GM12801 (cell line): ENCODE measurements around the gene ALDH3A1.

Experiments
- CTCF ChIP-seq: IDR thresholded peaks from one replicate; pipeline ENCODE4 v1.5.1; 2011; ENCODE audit warnings: control low read depth; ENCODE audit not compliant: insufficient read length; ENCODE audit errors: extremely low read depth

Gene ALDH3A1

GRCh38 chr17:19780846-19781245, 32.7 kb upstream of the ALDH3A1 start:
- TF ChIP-seq CTCF: no peak

- no peak for TF ChIP-seq CTCF
Measured at GRCh38 chr17:19773534-19773933, 25.4 kb upstream of the ALDH3A1 start.

DNA sequence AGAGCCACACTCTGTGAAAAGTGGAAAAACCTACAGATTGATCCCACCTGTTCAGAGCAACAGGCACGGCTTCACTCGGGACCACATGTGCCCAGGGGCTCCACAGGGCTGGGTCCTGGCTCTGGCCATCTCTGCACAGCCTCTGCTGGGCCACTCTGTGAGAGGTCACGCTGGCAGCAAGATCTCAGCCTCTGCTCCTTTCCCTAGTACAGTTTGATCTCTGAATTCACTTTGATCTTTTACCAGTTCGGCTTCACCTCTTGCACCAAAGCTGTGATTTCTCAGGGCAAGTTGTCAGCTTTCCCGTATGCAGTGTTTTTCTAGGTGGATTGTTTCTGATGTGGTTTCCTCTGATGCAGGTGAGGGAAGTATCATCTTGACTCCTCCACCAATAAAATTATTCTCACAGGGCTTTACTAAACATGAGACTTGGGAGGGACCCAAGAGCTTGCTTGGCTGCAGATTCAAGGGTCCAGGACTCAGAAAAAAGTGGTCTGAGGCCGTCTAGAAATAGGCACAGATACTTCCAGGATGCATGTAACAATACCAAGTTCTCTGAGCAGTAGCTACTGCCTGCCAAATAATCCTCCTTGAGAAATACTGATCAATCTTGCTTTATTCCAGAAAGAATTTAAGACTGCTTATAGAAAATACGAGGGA, 24.0 kb upstream of the ALDH3A1 start:
- TF ChIP-seq CTCF: no peak

DNA sequence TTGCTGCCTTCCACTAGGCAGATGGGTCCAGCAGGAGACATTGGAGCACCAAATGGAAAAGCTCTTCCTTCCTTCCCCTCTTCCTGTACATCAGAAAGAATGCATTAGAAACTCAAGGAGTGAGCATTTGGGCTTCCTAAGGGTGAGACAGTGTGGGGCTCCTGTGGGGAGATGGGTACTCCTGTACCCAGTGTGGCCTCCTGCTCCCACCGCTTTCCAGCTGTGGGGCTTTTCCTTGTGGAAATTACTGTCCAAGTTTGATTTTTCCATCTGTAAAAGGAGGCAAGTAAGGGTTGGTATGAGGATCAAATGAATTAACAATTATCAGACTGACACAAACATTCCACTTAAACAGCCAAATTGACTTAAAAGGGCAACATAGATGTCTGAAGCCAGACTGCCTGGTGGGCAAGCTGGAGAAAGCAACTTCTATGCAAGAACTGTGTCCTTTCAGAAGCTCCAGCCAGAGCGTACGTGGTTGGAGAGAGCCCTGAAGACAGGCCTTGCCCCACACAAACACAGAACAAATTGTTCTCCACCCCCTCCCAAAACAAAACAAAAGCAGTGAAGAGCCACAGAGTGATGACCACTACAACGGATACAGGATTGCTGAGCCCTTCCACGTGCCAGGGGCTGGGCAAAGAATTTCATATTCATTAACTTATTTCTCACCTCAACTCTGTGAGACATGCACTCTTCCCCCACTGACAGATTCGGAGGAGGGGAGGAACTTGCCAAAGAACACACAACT, 23.1 kb upstream of the ALDH3A1 start:
- TF ChIP-seq CTCF: no peak

DNA sequence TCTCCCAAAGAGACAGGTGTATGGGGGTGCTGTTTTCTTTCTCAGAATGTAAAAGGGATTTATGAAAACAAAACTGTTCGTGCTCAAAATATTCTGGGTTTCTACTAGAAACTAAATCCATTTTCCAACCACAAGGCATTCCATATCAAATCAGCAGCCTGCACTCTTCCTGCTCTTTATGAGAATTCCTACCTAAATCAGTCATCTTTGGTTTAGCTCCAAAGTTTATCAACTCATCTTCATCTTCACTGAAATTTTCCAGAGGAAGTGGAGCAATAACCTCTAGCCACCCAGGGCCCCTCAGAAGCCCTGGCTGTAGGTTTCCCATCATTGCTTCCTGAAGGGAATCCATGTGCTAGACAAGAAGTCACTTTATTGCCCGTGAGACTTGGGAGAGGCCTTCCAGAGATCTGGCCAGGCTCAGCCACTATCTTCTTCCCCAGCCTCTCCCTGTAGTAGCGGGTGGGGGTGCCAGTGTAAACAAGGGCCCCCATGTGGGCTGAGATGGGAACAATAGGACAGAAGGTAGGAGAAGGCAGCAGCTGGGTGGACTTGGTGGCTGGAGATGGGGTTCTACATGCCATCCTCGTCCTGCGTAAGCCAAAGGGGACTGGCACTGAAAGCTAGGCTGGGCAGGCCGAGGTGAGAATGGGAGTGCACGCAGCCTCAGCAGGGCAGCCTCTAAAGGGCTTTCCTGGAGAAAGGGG, 22.0 kb upstream of the ALDH3A1 start:
- no peak for TF ChIP-seq CTCF

GRCh38 chr17:19768046-19768782, 20.1 kb upstream of the ALDH3A1 start:
- TF ChIP-seq CTCF: no peak
